ENCODE measurements around the gene OR9Q1.

Gene OR9Q1

GRCh38 chr11:58057481-58057880 is 33.8 kb downstream of the OR9Q1 start:
- CTCF ChIA-PET, result no interaction called here
- H3K27ac ChIP-seq (ENCODE audit: insufficient read depth in 1 of 2, low read depth in 1 of 2, low read length in 2 of 2, poor library complexity in 1 of 2, severe bottlenecking in 2 of 2), result no peak overlapping the region
- DNase-seq, result no peak
- H3K9me3 ChIP-seq (ENCODE audit: control extremely low read depth in 1 of 5, control insufficient read depth in 4 of 5, insufficient read depth in 2 of 5, low read depth in 1 of 5, low read length in 4 of 5), result no peaks in the 10 kb centered on the region
- WGBS (ENCODE audit: insufficient coverage), result 89% methylated on average over 2 of the region's 3 CpGs
- no peak overlapping the region for H3K4me3 ChIP-seq (ENCODE audit: control insufficient read depth in 1 of 7, extremely low read depth in 1 of 7, insufficient read depth in 4 of 7, low read depth in 2 of 7, low read length in 6 of 7)
- POLR2A ChIA-PET, result no interaction called here
- H3K27me3 ChIP-seq (replicated peaks in 2 of 5; ENCODE audit: control insufficient read depth in 4 of 5, insufficient read depth in 5 of 5, low read length in 4 of 5), result no peaks in the 10 kb centered on the region
- peaks cover 0 to 3% (median 0%) of the 10 kb centered on the region in 4 experiments for H3K4me1 ChIP-seq (ENCODE audit: control extremely low read depth in 1 of 4, control insufficient read depth in 4 of 4, insufficient read depth in 4 of 4, low read length in 3 of 4)
- H3K36me3 ChIP-seq (ENCODE audit: control insufficient read depth in 4 of 4, insufficient read depth in 4 of 4, low read length in 3 of 4), result no peaks in the 10 kb centered on the region

- H3K27me3 ChIP-seq (replicated peaks in 2 of 5; ENCODE audit: control insufficient read depth in 4 of 5, insufficient read depth in 5 of 5, low read length in 4 of 5), result no peaks in the 10 kb centered on the region
- H3K36me3 ChIP-seq (ENCODE audit: control insufficient read depth in 4 of 4, insufficient read depth in 4 of 4, low read length in 3 of 4), result no peaks in the 10 kb centered on the region
- peaks cover 0 to 3% (median 0%) of the 10 kb centered on the region in 4 experiments for H3K4me1 ChIP-seq (ENCODE audit: control extremely low read depth in 1 of 4, control insufficient read depth in 4 of 4, insufficient read depth in 4 of 4, low read length in 3 of 4)
- POLR2A ChIA-PET, result no interaction called here
- WGBS (ENCODE audit: insufficient coverage), result 96% methylated on average over 7 of the region's 13 CpGs
- peak in 1 of 3 donors; percentile 11 for DNase-seq
- H3K9me3 ChIP-seq (ENCODE audit: control extremely low read depth in 1 of 5, control insufficient read depth in 4 of 5, insufficient read depth in 2 of 5, low read depth in 1 of 5, low read length in 4 of 5), result no peaks in the 10 kb centered on the region
- no peak overlapping the region for H3K4me3 ChIP-seq (ENCODE audit: control insufficient read depth in 1 of 7, extremely low read depth in 1 of 7, insufficient read depth in 4 of 7, low read depth in 2 of 7, low read length in 6 of 7)
- CTCF ChIA-PET, result no interaction called here
- no peak overlapping the region for H3K27ac ChIP-seq (ENCODE audit: insufficient read depth in 1 of 2, low read depth in 1 of 2, low read length in 2 of 2, poor library complexity in 1 of 2, severe bottlenecking in 2 of 2)
These were observed 34.8 kb downstream of the OR9Q1 start for GRCh38 chr11:58058276-58059006.

- Histone ChIP-seq H3K27ac (ENCODE audit: insufficient read depth in 1 of 2, low read depth in 1 of 2, low read length in 2 of 2, poor library complexity in 1 of 2, severe bottlenecking in 2 of 2) (no peak overlapping the region), H3K4me3 (ENCODE audit: control insufficient read depth in 1 of 7, extremely low read depth in 1 of 7, insufficient read depth in 4 of 7, low read depth in 2 of 7, low read length in 6 of 7) (no peak overlapping the region), H3K36me3 (ENCODE audit: control insufficient read depth in 4 of 4, insufficient read depth in 4 of 4, low read length in 3 of 4) (no peaks in the 10 kb centered on the region), H3K27me3 (replicated peaks in 2 of 5; ENCODE audit: control insufficient read depth in 4 of 5, insufficient read depth in 5 of 5, low read length in 4 of 5) (no peaks in the 10 kb centered on the region), H3K4me1 (ENCODE audit: control extremely low read depth in 1 of 4, control insufficient read depth in 4 of 4, insufficient read depth in 4 of 4, low read length in 3 of 4) (peaks cover 0 to 3% (median 0%) of the 10 kb centered on the region in 4 experiments), H3K9me3 (ENCODE audit: control extremely low read depth in 1 of 5, control insufficient read depth in 4 of 5, insufficient read depth in 2 of 5, low read depth in 1 of 5, low read length in 4 of 5) (no peaks in the 10 kb centered on the region)
- ChIA-PET POLR2A (no interaction called here), CTCF (no interaction called here)
- WGBS (ENCODE audit: insufficient coverage), result no CpG with 5 or more reads among the region's 4 CpGs
- no peak for DNase-seq
These were observed 35.3 kb downstream of the OR9Q1 start for GRCh38 chr11:58059007-58059350.

- WGBS (ENCODE audit: insufficient coverage), result 96% methylated on average over 3 of the region's 3 CpGs
- H3K36me3 ChIP-seq (ENCODE audit: control insufficient read depth in 4 of 4, insufficient read depth in 4 of 4, low read length in 3 of 4), result no peaks in the 10 kb centered on the region
- H3K9me3 ChIP-seq (ENCODE audit: control extremely low read depth in 1 of 5, control insufficient read depth in 4 of 5, insufficient read depth in 2 of 5, low read depth in 1 of 5, low read length in 4 of 5), result no peaks in the 10 kb centered on the region
- ChIA-PET POLR2A (no interaction called here), CTCF (no interaction called here)
- no peak overlapping the region for H3K4me3 ChIP-seq (ENCODE audit: control insufficient read depth in 1 of 7, extremely low read depth in 1 of 7, insufficient read depth in 4 of 7, low read depth in 2 of 7, low read length in 6 of 7)
- H3K4me1 ChIP-seq (ENCODE audit: control extremely low read depth in 1 of 4, control insufficient read depth in 4 of 4, insufficient read depth in 4 of 4, low read length in 3 of 4), result peaks cover 0 to 3% (median 0%) of the 10 kb centered on the region in 4 experiments
- H3K27me3 ChIP-seq (replicated peaks in 2 of 5; ENCODE audit: control insufficient read depth in 4 of 5, insufficient read depth in 5 of 5, low read length in 4 of 5), result no peaks in the 10 kb centered on the region
- H3K27ac ChIP-seq (ENCODE audit: insufficient read depth in 1 of 2, low read depth in 1 of 2, low read length in 2 of 2, poor library complexity in 1 of 2, severe bottlenecking in 2 of 2), result no peak overlapping the region
- no peak for DNase-seq
These were observed 36.9 kb downstream of the OR9Q1 start for GRCh38 chr11:58060535-58060934.

GRCh38 chr11:58060939-58061672 is 37.4 kb downstream of the OR9Q1 start:
- DNase-seq, result no peak
- WGBS (ENCODE audit: insufficient coverage), result 94% methylated on average over 2 of the region's 6 CpGs
- Histone ChIP-seq H3K27ac (ENCODE audit: insufficient read depth in 1 of 2, low read depth in 1 of 2, low read length in 2 of 2, poor library complexity in 1 of 2, severe bottlenecking in 2 of 2) (no peak overlapping the region), H3K9me3 (ENCODE audit: control extremely low read depth in 1 of 5, control insufficient read depth in 4 of 5, insufficient read depth in 2 of 5, low read depth in 1 of 5, low read length in 4 of 5) (no peaks in the 10 kb centered on the region), H3K36me3 (ENCODE audit: control insufficient read depth in 4 of 4, insufficient read depth in 4 of 4, low read length in 3 of 4) (no peaks in the 10 kb centered on the region), H3K27me3 (replicated peaks in 2 of 5; ENCODE audit: control insufficient read depth in 4 of 5, insufficient read depth in 5 of 5, low read length in 4 of 5) (no peaks in the 10 kb centered on the region), H3K4me3 (ENCODE audit: control insufficient read depth in 1 of 7, extremely low read depth in 1 of 7, insufficient read depth in 4 of 7, low read depth in 2 of 7, low read length in 6 of 7) (no peak overlapping the region), H3K4me1 (ENCODE audit: control extremely low read depth in 1 of 4, control insufficient read depth in 4 of 4, insufficient read depth in 4 of 4, low read length in 3 of 4) (peaks cover 0 to 3% (median 0%) of the 10 kb centered on the region in 4 experiments)
- POLR2A ChIA-PET, result no interaction called here
- CTCF ChIA-PET, result no interaction called here

- H3K27ac ChIP-seq (ENCODE audit: insufficient read depth in 1 of 2, low read depth in 1 of 2, low read length in 2 of 2, poor library complexity in 1 of 2, severe bottlenecking in 2 of 2), result no peak overlapping the region
- DNase-seq, result peak in 2 of 3 donors; percentile 6 to 13
- POLR2A ChIA-PET, result no interaction called here
- H3K27me3 ChIP-seq (replicated peaks in 2 of 5; ENCODE audit: control insufficient read depth in 4 of 5, insufficient read depth in 5 of 5, low read length in 4 of 5), result no peaks in the 10 kb centered on the region
- WGBS (ENCODE audit: insufficient coverage), result 50% methylated on average over 3 of the region's 6 CpGs
- no peak overlapping the region for H3K4me3 ChIP-seq (ENCODE audit: control insufficient read depth in 1 of 7, extremely low read depth in 1 of 7, insufficient read depth in 4 of 7, low read depth in 2 of 7, low read length in 6 of 7)
- no peaks in the 10 kb centered on the region for H3K36me3 ChIP-seq (ENCODE audit: control insufficient read depth in 4 of 4, insufficient read depth in 4 of 4, low read length in 3 of 4)
- no peaks in the 10 kb centered on the region for H3K9me3 ChIP-seq (ENCODE audit: control extremely low read depth in 1 of 5, control insufficient read depth in 4 of 5, insufficient read depth in 2 of 5, low read depth in 1 of 5, low read length in 4 of 5)
- H3K4me1 ChIP-seq (ENCODE audit: control extremely low read depth in 1 of 4, control insufficient read depth in 4 of 4, insufficient read depth in 4 of 4, low read length in 3 of 4), result peaks cover 0 to 3% (median 0%) of the 10 kb centered on the region in 4 experiments
- CTCF ChIA-PET, result no interaction called here
These were observed 38.1 kb downstream of the OR9Q1 start for GRCh38 chr11:58061813-58062212.

- 97% methylated on average over 5 of the region's 5 CpGs for WGBS (ENCODE audit: insufficient coverage)
- no peaks in the 10 kb centered on the region for H3K4me1 ChIP-seq (ENCODE audit: control extremely low read depth in 1 of 4, control insufficient read depth in 4 of 4, insufficient read depth in 4 of 4, low read length in 3 of 4)
- no peak overlapping the region for H3K4me3 ChIP-seq (ENCODE audit: control insufficient read depth in 1 of 7, extremely low read depth in 1 of 7, insufficient read depth in 4 of 7, low read depth in 2 of 7, low read length in 6 of 7)
- no peaks in the 10 kb centered on the region for H3K36me3 ChIP-seq (ENCODE audit: control insufficient read depth in 4 of 4, insufficient read depth in 4 of 4, low read length in 3 of 4)
- H3K9me3 ChIP-seq (ENCODE audit: control extremely low read depth in 1 of 5, control insufficient read depth in 4 of 5, insufficient read depth in 2 of 5, low read depth in 1 of 5, low read length in 4 of 5), result no peaks in the 10 kb centered on the region
- CTCF ChIA-PET, result no interaction called here
- no peak overlapping the region for H3K27ac ChIP-seq (ENCODE audit: insufficient read depth in 1 of 2, low read depth in 1 of 2, low read length in 2 of 2, poor library complexity in 1 of 2, severe bottlenecking in 2 of 2)
- H3K27me3 ChIP-seq (replicated peaks in 2 of 5; ENCODE audit: control insufficient read depth in 4 of 5, insufficient read depth in 5 of 5, low read length in 4 of 5), result no peaks in the 10 kb centered on the region
- DNase-seq, result no peak
- POLR2A ChIA-PET, result no interaction called here
These were observed 44.0 kb downstream of the OR9Q1 start for GRCh38 chr11:58067685-58068084.

Measured in common myeloid progenitor, CD34-positive (primary cell).